Transverse colon (tissue), 3 donors: ENCODE results near the gene CABCOCO1.
"Not testable (repeated sequence)": the region's sequence is repeated elsewhere in the genome, so short reads cannot be mapped to it uniquely, and the experiment has no call there.

Experiments used
- CTCF ChIP-seq, 5 experiments: fragments of 200-600 bp in 3 of 5; fragments of 450-650 bp in 2 of 5; sonication (generic) in 3 of 5; IDR thresholded peaks; 1 replicate in 2 of 5; 2 replicates in 3 of 5; pipeline ENCODE4 v1.5.1; 2016 to 2017; ENCODE audit warnings: antibody characterized with exemption in 5 of 5, inconsistent platforms in 3 of 5, mild to moderate bottlenecking in 2 of 5, moderate library complexity in 1 of 5
- POLR2A ChIP-seq: fragments of 450-650 bp; IDR thresholded peaks from one replicate; pipeline ENCODE4 v1.6.1; 2016; ENCODE audit warnings: antibody characterized with exemption, mild to moderate bottlenecking, moderate library complexity

- not testable (repeated sequence) for TF ChIP-seq CTCF (IDR thresholded peaks at IDR 0.05); POLR2A
These were observed 49.4 kb downstream of the CABCOCO1 start for GRCh38 chr10:61712105-61712504.
